SHP77 treated with DMSO at 0.1 percent for 48 hours (cell line): Measurements from ENCODE around the gene SDR9C7.
"Not testable (repeated sequence)": the region's sequence is repeated elsewhere in the genome, so short reads cannot be mapped to it uniquely, and the experiment has no call there.

Source experiments
- DNase-seq: peaks from one replicate; lab custom pipeline; 2025; lab: John Stamatoyannopoulos, UW

The SDR9C7 gene

DNA sequence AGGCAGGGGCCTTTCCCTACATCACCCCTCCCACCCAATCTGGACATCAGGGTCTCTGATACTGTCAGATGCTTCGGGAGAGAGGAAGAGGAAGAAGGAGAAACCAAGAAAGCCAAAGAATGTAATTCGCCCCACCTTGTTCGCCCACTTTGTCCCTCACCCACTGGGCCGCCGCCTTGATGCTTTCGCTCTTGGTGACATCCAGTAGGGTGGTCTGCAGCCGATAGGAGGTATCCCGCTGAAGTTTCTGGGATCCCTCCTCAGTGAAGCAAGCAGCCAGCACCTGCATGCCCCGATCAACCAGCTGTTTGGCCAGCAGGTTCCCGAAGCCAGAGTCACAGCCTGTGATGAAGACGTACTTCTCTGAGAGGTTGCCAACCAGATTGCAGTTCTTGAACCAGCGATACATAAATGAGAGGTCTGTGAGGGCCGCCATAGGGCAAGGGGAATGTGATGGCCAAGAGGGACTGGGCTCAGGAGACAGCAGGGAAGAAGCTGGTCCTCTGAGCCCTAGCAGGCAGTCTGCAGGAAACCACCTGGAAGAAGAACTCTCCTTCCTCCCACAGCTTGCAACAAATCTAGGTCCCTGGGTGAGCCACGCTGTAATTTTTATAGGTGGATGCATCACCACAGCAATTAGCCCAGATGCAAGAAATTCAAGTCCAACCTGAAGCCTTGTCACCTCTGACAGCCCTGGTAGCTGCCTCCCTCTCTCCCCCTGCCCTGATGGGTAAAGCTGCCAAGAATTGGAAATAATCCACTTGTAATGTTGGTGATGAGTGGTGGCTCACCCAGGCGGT is at the start of gene SDR9C7:
SDR9C7 (minus strand) TSS at position 583 of the 800 bp plus-strand sequence; CDS start at position 436, 147 bp downstream.
- no peak for DNase-seq

DNA sequence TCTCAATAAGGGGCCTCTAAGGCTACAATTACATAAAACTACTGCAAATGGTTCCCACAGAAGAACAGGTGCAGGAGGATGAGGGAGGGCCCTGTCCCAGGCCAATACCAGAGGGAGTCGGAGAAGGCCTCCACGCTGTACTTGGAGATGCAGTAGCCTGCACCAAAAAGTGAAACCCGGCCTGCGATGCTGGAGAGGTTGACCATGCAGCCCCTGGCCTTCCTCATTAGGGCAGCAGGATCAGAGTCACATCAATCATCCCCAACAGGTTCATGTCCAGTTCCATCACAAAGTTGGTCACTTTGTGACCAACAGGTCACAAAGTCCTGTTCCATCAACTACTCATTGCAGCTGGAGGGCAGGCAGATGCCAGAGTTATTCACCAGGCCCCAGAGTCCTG is 49.2 kb upstream of the SDR9C7 start:
- DNase-seq, result no peak

DNA sequence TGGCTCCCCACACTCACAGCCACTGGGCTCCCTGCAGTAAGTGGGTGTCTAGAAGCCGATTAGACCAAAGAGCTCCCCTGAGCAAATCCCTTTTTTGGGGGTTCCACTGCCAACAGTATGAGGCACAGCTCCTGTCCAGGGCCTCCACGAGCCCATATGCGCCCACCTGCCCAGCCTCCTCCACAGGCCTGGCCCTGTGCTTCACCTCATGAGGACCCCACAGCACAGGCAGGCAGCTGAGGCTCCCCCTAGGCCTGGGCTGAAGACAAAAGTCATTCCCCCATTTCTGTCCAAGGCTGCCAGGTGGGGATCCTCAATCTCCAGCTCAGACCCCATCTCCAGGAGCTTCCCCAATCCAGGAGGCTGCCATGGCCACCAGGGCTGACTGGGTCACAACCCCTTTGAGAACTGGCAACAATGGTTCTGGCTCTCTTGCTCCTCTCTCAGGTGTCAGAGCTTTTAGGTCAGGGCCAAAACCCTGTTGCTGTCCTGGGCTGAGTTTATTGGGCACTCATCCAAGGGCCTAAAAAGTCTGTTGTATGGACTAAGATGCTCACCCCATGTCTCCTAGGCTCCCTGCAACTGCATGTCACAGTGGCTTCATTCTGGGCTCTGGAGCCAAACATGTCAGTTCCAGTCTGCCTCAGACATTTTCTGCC is 48.5 kb upstream of the SDR9C7 start:
- not testable (repeated sequence) for DNase-seq

DNA sequence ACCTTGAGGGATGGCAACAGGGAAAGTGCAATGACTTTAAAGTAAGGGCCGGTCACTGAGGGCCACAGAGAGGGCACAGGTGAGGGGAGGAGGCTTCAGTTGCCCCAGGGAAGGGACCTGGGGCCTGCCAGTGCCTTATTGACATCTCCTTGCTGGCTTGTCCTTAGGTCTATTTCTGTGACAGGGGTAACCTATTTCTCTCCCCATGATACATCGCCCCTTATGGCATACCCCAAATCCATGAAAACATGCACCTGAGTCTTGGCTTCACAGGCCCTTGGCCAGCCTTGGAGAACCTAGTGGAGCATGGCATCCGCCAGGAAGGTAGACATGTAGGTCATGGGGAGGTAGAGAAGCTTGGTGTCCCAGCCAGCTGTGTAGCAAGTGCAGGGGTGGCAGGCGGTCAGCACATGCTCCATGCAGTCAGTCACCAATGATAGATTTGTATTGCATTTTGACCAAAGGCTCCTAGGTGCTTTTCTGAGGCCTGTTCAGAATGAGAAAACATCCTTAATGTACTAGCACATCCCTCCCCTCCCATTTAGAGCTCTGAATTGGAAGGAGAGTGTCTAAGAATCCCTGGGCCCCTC is 46.8 kb upstream of the SDR9C7 start:
- no peak for DNase-seq

DNA sequence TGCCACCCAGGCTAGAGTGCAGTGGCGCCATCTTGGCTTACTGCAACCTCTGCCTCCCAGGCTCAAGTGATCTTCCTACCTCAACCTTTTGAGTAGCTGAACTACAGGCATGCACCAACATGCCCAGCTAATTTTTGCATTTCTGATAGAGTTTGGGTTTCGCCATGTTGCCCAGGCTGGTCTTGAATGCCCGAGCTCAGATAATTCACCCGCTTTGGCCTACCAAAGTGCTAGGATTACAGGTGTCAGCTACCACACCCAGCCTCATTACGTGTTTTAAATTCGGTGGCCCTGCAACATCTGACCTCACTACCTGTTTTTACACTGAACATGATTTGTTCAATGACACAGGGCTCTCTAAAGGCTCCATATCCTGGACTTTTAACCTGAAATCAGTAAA is 46.1 kb upstream of the SDR9C7 start:
- DNase-seq, result no peak

DNA sequence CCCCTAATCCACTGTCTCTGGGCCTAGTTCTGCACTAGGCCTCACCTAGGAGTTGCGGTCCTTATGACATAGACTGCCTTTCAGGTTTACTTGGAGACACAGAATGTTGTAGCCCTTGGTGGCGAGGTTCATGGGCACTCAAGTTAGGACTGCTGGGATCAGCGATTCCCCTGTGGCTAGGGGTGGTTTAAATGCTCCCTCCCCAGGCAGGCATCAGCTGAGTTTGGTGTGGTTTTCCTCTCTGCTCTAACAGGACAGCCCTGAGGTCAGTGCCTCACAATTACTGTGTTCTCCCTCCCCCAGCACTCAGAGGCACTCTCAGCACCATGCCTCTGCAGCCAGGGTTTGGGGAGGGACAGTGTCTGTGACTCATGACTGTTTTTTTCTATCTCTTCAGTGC is 45.4 kb upstream of the SDR9C7 start:
- no peak for DNase-seq

DNA sequence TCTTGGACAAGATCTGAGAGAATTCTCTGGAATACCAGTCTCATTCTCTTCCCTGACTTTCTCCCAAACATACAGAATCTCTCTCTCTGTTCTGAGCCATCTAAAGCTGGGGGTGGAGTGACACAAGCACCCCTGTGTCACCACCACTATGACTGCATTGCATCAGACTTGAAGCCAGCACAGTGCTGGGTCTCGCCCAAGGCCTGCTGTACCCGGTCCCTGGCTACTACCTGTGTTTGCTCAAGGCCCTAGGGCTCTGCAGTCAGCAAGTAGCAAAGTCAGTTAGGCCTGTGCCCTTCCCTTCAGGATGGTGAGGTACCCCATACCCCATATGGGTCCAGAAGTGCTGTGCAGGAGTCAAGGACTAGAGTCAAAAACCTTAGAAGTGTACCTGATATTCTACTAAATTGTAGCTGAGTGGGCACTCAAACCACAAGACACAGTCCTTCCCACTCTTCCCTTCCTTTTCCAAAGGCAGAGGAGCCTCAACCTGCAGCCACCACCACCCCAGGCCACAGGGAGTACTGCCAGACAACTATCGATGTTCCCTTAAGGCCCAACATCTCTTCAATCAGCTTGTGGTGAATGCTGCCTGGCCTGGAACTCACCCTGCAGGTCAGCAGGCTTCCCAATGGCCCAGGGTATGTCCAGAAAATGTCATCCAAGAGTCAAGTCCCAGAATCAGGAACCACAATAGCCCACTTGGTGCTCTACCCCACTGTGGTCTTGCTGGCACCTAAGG is 44.4 kb upstream of the SDR9C7 start:
- DNase-seq, result no peak

DNA sequence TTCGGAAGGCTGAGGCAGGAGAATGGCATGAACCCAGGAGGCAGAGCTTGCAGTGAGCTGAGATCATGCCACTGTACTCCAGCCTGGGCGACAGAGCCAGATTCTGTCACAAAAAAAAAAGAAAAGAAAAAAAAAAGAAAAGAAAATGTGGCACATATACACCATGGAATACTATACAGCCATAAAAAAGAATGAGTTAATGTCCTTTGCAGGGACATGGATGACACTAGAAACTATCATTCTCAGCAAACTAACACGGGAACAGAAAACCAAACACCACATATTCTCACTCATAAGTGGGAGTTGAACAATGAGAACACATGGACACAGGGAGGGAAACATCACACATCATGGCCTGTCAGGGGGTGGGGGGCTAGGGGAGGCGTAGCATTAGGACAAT is 43.2 kb upstream of the SDR9C7 start:
- DNase-seq, result not testable (repeated sequence)

DNA sequence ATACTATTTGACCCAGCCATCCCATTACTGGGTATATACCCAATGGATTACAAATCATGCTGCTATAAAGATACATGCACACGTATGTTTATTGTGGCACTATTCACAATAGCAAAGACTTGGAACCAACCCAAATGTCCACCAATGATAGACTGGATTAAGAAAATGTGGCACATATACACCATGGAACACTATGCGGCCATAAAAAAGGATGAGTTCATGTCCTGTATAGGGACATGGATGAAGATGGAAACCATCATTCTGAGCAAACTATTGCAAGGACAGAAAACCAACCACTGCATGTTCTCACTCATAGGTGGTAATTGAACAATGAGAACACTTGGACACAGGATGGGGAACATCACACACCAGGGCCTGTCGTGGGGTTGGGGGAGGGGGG is 40.0 kb upstream of the SDR9C7 start:
- DNase-seq, result not testable (repeated sequence)

DNA sequence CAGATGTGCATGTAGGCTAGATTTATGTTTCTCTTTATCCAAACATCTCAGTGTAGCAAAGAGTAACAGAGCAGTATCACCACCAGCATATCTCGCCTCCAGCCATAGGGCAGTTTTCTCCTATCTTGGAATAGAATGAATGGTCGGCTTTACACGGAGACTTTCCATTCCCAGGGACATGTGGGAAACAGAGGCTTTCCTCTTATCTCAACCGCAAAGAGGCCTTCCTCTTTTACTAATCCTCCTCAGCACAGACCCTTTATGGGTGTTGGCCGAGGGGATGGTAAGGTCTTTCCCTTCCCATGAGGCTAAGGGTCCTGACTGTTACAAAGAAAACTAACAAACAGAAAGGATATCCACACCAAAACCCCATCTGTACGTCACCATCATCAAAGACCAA is 34.7 kb upstream of the SDR9C7 start:
- not testable (repeated sequence) for DNase-seq

DNA sequence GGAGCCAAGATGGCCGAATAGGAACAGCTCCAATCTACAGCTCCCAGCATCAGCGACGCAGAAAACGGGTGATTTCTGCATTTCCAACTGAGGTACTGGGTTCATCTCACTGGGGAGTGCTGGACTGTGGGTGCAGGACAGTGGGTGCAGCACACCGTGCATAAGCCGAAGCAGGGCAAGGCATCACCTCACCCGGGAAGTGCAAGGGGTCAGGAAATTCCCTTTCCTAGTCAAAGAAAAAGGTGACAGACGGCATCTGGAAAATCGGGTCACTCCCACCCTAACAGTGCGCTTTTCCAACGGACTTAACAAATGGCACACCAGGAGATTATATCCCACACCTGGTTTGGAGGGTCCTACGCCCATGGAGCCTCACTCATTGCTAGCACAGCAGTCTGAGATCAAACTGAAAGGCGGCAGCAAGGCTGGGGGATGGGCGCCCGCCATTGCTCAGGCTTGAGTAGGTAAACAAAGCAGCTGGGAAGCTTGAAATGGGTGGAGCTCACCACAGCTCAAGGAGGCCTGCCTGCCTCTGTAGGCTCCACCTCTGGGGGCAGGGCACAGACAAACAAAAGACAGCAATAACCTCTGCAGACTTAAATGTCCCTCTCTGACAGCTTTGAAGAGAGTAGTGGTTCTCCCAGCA is 31.9 kb upstream of the SDR9C7 start:
- DNase-seq, result peak; percentile 19

DNA sequence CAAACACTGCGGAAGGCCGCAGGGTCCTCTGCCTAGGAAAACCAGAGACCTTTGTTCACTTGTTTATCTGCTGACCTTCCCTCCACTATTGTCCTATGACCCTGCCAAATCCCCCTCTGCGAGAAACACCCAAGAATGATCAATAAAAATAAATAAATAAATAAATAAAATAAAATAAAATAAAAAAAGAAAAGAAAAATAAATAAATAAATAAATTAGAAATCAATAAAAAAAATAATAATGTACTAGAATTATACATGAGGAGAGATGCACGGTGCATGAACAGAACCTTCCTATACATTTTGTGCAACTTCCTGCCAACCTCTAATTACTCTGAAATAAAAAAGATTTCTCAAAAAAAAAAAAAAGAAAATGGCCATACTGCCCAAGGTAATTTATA is 30.9 kb upstream of the SDR9C7 start:
- not testable (repeated sequence) for DNase-seq

DNA sequence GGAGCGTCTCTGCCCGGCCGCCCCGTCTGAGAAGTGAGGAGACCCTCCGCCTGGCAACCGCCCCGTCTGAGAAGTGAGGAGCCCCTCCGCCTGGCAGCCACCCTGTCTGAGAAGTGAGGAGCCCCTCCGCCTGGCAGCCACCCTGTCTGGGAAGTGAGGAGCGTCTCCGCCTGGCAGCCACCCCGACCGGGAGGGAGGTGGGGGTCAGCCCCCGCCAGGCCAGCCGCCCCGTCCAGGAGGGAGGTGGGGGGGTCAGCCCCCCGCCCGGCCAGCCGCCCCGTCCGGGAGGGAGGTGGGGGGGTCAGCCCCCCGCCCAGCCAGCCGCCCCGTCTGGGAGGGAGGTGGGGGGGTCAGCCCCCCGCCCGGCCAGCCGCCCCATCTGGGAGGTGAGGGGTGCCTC is 29.3 kb upstream of the SDR9C7 start:
- DNase-seq, result not testable (repeated sequence)

DNA sequence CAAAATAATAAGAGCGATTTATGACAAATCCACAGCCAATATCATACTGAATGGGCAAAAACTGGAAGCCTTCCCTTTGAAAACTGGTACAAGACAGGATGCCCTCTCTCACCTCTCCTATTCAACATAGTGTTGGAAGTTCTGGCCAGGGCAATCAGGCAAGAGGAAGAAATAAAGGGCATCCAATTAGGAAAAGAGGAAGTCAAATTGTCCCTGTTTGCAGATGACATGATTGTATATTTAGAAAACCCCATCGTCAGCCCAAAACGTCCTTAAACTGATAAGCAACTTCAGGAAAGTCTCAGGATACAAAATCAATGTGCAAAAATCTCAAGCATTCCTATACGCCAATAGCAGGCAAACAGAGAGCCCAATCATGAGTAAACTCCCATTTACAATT is 28.0 kb upstream of the SDR9C7 start:
- not testable (repeated sequence) for DNase-seq

DNA sequence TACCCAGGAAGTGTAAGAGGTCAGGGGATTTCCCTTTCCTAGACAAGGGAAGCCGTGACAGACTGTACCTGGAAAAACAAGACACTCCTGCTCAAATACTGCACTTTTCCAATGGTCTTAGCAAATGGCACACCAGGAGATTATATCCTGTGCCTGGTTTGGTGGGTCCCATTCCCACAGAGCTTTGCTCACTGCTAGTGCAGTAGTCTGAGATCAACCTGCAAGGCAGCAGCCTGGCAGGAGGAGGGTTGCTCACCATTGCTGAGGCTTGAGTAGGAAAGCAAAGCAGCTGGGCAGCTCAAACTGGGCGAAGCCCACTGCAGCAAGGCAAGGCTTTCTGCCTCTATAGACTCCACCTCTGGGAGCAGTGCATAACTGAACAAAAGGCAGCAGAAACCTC is 24.2 kb upstream of the SDR9C7 start:
- no peak for DNase-seq

DNA sequence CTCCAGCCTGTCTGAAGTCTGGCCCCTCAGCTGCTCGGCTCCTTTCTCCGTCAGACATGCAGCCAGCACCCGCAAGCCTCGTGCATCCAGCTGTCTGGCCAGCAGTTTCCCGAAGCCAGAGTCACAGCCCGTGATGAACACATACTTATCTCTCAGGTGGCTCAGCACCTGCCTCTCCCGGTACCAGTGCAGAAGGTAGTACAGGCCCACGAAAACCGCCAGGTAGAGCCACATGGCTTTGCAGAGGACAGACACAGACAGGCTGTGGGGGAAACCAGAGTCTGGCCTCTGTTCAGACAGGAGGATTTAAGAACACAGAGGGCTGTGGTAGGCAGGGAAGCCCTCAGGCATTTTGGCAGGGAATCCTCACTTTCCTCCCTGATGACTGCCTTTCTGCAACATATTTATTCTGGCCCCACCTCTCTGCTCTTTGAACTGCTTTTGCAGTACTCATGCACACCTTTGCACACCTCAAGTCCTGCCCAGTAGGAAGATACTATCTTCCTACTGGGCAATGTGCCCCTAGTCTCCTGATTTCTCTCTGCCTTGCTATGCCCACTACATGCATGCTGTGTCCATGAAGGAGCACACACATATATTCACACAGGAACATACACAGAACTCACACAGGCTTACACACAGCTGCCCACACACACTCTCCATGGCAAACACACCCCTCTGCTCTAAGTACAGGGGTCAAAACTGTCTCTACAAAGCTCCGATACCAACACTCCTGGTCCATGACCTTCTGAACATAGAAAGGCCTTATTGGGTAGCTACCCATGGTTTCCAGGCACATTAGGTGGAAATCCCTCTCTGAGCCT is 23.2 kb upstream of the SDR9C7 start, which contains the start of gene RDH16:
RDH16 (minus strand) TSS at position 380 of the 824 bp plus-strand sequence; CDS start at position 234, 146 bp downstream.
- no peak for DNase-seq

DNA sequence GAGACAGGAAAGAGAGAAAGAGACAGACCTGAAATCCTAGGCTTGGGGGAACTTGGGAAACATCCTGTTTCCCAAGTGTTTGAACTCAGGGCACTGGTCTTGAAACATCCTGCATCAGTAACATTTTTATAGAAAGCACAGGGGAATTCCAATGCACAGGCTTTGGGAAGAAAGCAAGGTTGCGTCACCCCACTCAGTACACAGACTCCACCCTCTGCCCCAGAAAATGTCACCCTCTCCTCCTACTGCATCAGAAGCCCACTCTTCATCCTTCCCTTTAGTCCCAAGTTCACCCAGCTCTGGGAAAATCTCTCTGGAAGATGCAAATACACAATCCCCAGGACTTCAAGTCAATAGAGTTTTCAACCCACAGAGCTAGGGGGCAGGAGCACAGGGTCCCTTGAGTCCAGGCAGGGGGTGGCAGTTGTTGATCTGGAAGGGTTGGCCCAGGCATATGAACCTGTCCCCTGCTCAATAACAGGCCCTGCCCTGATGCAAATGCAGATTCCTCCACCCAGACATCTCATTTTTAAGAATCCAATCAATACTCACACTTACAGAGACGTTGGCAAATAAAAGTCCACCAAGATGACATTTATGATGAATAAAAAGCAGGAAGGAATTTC is 21.5 kb upstream of the SDR9C7 start:
- DNase-seq, result no peak

DNA sequence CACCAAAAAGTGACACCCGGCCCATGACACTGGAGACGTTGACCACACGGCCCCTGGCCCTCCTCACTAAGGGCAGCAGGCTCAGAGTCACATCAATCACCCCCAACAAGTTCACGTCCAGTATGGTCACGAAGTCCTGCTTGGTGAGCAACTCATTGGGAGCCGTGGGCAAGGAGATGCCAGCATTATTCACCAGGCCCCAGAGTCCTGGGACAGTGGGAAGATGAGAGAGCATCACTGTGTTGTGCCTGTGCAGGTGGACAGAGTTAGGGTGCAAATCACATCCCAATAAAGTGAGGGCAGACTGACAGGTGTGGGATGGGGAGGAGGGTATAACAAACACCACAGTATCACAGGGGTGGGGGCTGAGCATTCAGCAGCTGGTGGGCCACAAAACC is 20.7 kb upstream of the SDR9C7 start:
- DNase-seq, result no peak

DNA sequence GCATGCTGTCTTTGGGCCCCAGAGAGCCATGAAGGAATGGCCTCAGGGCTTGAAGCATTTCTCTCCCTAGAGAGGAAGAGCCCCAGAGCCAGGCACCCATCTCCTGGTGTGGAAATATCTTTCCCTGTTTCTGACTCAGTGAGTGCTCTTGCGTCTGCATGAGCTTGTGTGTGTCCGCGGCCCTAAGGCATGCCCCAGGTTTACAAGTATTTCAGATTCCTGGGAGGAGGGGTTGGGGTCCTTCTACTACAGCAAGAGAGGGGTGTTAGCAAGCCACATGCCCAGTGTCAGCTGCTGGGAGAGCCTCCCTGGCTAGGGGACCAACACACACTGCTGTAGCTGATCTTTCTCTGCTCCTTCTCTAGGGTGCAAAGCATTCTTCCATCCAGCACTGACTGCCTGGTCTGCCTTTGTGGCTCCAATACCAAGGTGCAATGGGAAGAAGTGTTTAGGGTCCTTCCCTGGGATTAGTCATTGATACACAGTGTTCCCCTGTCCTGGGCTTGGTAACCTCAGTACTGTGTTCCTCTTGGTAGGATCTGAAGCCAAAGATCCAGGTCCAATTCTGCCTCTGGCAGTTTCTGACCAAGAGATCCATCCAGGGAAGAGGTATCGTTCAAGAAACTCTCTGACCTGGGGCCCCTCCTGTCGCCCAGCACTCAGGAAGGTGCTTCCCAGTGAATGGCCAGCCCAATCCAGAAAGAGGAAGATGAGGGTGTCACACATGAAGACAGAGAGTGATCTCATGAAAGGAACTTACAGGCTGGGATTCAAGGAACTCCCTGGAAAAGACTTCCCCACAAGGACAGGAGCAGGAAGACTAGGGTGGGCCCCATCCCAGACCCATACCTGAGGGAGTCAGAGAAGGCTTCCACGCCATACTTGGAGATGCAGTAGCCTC is 20.1 kb upstream of the SDR9C7 start:
- DNase-seq, result no peak
